GM21619 (cell line): ENCODE measurements around the gene WNK2.
"Not testable (repeated sequence)": the region's sequence is repeated elsewhere in the genome, so short reads cannot be mapped to it uniquely, and the experiment has no call there.

Experiments
- ATAC-seq: cut with Tn5 transposase; IDR thresholded peaks from one replicate; pipeline ENCODE4 v1.9.1; 2021; ENCODE audit not compliant: unreplicated experiment

Gene WNK2

DNA sequence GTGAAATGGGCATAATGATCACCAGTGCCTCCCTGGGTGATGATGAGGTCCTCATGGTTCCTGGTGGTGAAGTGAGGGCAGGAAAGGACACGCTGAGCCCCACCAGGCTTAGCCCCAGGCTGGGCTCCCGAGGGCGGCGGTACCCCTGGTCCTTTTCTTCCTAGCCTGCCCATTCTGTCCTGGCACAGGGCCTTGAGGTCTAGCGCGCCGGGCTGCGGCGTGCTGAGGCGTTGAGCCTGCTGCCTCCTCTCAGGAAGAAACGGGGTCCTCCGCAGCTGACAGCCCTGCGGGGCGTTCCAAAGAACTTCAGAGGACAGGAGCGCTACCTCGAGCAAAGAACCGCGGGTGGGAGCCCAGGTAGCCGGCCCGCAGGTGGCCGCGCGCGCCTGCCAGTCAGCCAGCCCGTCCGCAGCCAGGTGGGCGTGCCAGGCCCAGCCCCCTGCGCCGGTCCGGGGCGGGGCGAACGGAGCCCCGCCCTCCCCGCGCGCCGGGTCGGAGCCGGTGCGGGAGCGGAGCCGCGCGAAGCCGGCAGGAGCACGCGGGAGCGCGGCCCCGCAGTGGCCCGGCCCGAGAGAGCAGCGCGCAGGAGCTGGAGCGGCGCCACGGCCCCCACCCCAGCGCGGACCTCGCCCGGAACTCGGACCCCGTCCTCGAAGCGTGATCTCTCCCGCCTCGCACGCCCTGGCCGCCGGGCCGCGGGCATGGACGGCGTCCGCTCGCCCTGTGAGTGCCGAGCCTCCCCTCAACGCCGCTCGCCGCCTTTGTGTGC, at the start of gene WNK2:
WNK2 (plus strand) TSS at position 477 of the 769 bp plus-strand sequence. CDS start 791 bp downstream, outside the sequence.
- no peak for ATAC-seq

DNA sequence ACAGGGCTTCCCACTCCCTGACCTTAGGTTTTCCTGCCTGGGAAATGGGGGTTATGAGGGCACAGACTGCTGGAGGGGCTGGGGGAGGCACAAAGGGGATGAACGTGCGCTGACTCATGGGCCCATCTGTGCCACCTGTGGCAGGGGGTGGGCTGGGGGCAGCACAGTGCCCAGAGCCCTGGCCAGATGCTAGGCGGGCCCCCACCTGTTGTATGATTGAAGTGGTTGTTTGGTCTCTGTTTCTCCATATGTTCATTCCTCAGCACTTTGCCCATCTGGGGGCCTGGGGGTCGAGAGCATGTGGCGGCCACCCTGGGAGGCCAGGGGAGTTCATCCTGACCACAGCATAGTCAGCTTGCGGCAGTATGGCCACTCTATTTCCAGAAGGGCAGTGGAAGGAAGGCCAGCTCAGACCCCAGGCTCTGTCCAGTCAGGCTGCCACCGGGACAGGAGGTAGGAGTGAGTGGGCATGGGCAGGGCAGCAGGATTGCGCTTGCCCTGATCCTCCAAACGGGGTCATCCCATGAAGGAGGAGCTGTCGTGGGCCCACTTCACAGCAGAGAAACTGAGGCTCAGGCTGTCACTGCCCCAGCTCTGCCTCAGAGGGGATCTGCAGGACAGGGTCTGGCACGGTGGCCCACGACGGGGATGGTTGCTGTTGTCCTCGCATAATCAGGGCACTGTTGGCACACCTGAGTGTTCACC, 49.0 kb upstream of the WNK2 start:
- ATAC-seq: no peak

- no peak for ATAC-seq
Observed at GRCh38 chr9:93136011-93136440, 47.9 kb upstream of the WNK2 start.

DNA sequence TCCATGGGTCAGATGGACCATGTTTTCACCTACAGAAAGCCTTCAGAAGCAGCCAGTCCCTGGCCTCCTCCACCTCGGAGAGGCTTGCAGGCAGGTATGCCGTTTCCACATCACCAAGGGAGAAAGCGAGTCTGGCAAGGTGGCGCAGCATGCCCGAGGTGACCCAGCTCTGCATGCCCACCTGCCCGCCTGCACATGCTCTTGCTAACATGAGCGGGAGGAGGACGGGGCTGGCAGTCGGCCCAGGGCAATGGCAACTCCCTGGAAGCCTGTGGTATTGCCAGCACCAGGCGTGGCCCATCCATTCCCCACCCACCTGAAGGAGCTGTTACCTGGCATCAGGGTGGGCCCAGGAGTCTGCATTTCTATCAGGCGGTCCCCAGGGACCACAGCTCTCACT, 46.6 kb upstream of the WNK2 start:
- no peak for ATAC-seq

GRCh38 chr9:93138171-93138764, 45.7 kb upstream of the WNK2 start:
- ATAC-seq: no peak

GRCh38 chr9:93139365-93140182, 44.4 kb upstream of the WNK2 start:
- no peak for ATAC-seq

DNA sequence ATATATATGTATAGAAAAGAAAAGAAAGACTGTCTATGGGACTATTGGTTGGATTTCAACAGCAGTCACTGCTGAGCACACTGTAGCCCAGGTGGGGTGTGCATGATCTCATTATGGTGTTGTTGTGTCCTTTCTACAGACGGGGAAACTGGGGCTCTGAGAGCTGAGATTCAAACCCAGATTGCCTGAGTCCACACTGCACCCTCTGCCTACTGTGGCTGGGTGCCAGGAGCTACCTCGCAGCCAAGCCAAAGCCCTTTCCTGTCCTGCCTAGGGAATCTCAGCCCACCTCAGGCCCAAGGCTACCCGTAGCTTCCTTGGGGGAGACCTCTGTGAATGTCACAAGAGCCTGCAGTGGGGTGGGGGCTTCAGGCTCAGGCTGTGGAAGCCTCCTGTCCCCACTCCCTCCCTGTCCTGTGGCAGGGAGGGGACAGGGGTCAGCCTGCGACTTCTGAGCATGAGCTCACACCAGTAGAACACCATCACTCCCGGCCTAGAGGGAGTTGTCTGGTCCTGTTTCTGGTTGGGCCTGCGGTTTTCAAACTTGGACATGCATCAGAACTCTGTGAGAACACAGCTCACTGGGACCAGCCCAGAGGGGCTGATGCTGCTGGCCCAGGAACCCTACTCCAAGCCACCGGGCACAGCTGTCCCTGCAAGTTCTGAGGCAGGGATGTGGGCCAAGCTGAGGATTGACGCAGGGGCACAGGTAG, 42.0 kb upstream of the WNK2 start:
- ATAC-seq: no peak

GRCh38 chr9:93143830-93144530, 40.0 kb upstream of the WNK2 start:
- no peak for ATAC-seq

DNA sequence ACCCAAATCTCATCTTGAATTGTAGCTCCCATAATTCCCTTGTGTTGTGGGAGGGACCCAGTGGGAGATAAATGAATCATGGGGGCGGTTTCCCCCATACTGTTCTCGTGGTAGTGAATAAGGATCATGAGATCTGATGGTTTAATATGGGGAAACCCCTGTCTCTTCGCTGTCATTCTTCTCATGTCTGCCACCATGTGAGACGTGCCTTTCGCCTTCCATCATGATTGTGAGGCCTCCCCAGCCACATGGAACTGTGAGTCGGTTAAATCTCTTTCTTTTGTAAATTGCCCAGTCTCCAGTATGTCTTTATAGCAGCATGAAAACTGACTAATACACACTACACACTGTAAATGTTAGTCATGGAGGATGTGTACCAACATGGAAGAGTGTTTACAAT, 37.2 kb upstream of the WNK2 start:
- ATAC-seq: not testable (repeated sequence)

GRCh38 chr9:93147632-93148031, 36.3 kb upstream of the WNK2 start:
- ATAC-seq: no peak

- ATAC-seq: no peak
Observed at GRCh38 chr9:93148721-93149120, 35.2 kb upstream of the WNK2 start.

DNA sequence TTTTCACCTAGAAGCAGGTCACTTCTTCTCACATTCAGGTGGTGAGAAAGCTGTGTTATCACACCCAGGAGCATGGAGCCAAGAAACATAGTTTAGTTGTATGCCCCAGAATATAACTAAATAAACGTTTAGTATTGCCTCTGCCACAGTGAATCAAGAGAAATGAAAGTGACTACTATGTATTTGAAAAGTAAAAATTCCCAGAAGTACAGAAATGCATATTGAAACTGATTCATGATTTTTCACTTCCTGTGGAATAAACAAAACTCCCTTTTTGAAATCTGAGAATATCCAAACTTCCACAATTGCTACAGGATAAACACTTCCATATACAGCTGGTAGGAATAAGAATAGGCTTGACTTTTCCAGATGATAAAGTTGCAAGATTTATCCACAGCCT, 34.6 kb upstream of the WNK2 start:
- no peak for ATAC-seq

GRCh38 chr9:93151097-93151784, 32.7 kb upstream of the WNK2 start:
- ATAC-seq: no peak

- ATAC-seq: no peak
Observed at GRCh38 chr9:93154293-93154903, 29.5 kb upstream of the WNK2 start.

- no peak for ATAC-seq
Observed at GRCh38 chr9:93155716-93156474, 28.0 kb upstream of the WNK2 start.

DNA sequence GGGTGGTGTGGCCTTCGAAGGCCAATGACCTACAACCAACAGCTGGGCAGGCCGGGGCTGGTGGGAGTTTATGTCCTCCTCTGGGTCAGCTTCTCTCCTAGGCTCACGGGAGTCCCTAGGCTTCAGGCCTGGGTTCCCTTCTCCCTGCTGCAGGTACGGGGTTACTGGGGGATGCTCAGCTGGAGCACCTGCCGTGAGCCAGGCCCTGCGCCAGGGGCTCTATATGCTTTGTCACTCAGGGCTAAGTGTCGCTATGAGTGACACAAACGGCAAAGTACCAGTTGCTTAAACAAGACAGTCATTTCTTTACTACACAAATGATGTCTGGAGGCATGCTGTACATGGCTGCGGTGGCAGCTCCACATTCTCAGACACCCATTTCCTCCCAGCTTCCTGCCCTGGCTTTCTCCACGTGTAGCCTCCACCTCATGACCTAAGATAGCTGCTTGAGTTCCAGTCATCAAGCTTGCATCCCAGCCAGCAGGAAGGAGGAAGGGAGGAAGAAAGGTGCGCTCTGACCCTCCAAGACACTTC, 27.4 kb upstream of the WNK2 start:
- ATAC-seq: no peak

GRCh38 chr9:93159601-93160471, 24.1 kb upstream of the WNK2 start:
- peak; percentile 74 for ATAC-seq
